Measurements from ENCODE around the gene DDX54. TPM values are rescaled to one million over a fixed set of nuclear protein-coding genes. Genes with fewer than 3 reads are reported as not detected.
"Not testable (repeated sequence)": the region's sequence is repeated elsewhere in the genome, so short reads cannot be mapped to it uniquely, and the experiment has no call there.

The DDX54 gene
- total RNA-seq, 3 donors from 2014 or later, result 46.4 to 60.6 (median 53.2) TPM

GRCh38 chr12:113143959-113144358, 41.3 kb downstream of the DDX54 start:
- H3K9me3 ChIP-seq, result peaks cover 10% of the 10 kb centered on the region
- DNase-seq, result no peak
- H3K4me1 ChIP-seq (ENCODE audit: low read depth), result peaks cover 4% of the 10 kb centered on the region
- TF ChIP-seq, protein P1, sequence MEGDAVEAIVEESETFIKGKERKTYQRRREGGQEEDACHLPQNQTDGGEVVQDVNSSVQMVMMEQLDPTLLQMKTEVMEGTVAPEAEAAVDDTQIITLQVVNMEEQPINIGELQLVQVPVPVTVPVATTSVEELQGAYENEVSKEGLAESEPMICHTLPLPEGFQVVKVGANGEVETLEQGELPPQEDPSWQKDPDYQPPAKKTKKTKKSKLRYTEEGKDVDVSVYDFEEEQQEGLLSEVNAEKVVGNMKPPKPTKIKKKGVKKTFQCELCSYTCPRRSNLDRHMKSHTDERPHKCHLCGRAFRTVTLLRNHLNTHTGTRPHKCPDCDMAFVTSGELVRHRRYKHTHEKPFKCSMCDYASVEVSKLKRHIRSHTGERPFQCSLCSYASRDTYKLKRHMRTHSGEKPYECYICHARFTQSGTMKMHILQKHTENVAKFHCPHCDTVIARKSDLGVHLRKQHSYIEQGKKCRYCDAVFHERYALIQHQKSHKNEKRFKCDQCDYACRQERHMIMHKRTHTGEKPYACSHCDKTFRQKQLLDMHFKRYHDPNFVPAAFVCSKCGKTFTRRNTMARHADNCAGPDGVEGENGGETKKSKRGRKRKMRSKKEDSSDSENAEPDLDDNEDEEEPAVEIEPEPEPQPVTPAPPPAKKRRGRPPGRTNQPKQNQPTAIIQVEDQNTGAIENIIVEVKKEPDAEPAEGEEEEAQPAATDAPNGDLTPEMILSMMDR (IDR thresholded peaks at IDR 0.05), result no peak
- ATAC-seq, result no peak
- intact Hi-C loops (cut with DNase I, micrococcal nuclease), result no loop called here
- H3K36me3 ChIP-seq (ENCODE audit: low read depth), result no peaks in the 10 kb centered on the region
- H3K4me3 ChIP-seq, result no peak overlapping the region

- no peaks in the 10 kb centered on the region for H3K36me3 ChIP-seq (ENCODE audit: low read depth)
- peaks cover 4% of the 10 kb centered on the region for H3K4me1 ChIP-seq (ENCODE audit: low read depth)
- no peak for DNase-seq
- intact Hi-C loops (cut with DNase I, micrococcal nuclease), result no loop called here
- TF ChIP-seq, protein P1 (IDR thresholded peaks at IDR 0.05), result no peak
- H3K9me3 ChIP-seq, result peaks cover 10% of the 10 kb centered on the region
- ATAC-seq, result peak; percentile 27
- H3K4me3 ChIP-seq, result no peak overlapping the region
Observed at GRCh38 chr12:113142886-113143332, 42.4 kb downstream of the DDX54 start.

- DNase-seq, result peak; percentile 69 to 79 (median 77)
- TF ChIP-seq, protein P1 (IDR thresholded peaks at IDR 0.05), result no peak
- Histone ChIP-seq H3K4me3 (no peak overlapping the region), H3K36me3 (ENCODE audit: low read depth) (no peaks in the 10 kb centered on the region), H3K9me3 (peaks cover 6% of the 10 kb centered on the region), H3K4me1 (ENCODE audit: low read depth) (peaks cover 4% of the 10 kb centered on the region)
- intact Hi-C loops (cut with DNase I, micrococcal nuclease), result no loop called here
- ATAC-seq, result peak; percentile 86
Observed at GRCh38 chr12:113142173-113142885, 42.9 kb downstream of the DDX54 start.

GRCh38 chr12:113141716-113142115, 43.6 kb downstream of the DDX54 start:
- ATAC-seq; H3K36me3 ChIP-seq (ENCODE audit: low read depth); DNase-seq; intact Hi-C loops (cut with DNase I, micrococcal nuclease); H3K4me1 ChIP-seq (ENCODE audit: low read depth); H3K9me3 ChIP-seq; H3K4me3 ChIP-seq: not testable (repeated sequence)

GRCh38 chr12:113140706-113141105, 44.6 kb downstream of the DDX54 start:
- no peak for ATAC-seq
- Histone ChIP-seq H3K4me1 (ENCODE audit: low read depth) (peaks cover 13% of the 10 kb centered on the region), H3K36me3 (ENCODE audit: low read depth) (no peaks in the 10 kb centered on the region), H3K9me3 (no peaks in the 10 kb centered on the region), H3K4me3 (no peak overlapping the region)
- DNase-seq, result no peak
- intact Hi-C loops (cut with DNase I, micrococcal nuclease), result no loop called here
- TF ChIP-seq, protein P1 (IDR thresholded peaks at IDR 0.05), result no peak

DNA sequence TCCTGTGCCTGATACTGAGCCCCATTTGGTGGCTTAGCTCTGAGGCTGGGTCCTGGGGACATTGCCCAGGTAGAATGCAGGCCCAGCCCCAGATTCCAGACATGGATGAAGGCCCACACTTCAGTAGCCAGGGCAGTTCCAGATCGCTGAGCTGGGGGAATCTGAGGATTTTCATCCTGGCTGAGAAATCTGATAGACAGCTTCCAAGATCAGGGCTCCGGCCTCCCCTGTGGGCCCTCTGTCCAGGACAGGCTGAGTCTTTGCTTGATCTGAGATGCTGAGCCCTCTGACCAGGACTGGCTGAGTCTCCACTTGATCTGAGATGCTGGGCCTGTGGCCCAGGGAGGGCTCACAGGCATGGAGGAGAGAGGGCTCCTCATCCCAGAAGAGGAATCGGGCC, 46.5 kb downstream of the DDX54 start:
- no peak for DNase-seq
- intact Hi-C loops (cut with DNase I, micrococcal nuclease), result no loop called here
- Histone ChIP-seq H3K9me3 (no peaks in the 10 kb centered on the region), H3K4me3 (no peak overlapping the region), H3K36me3 (ENCODE audit: low read depth) (no peaks in the 10 kb centered on the region), H3K4me1 (ENCODE audit: low read depth) (peaks cover 19% of the 10 kb centered on the region)
- TF ChIP-seq, protein P1 (IDR thresholded peaks at IDR 0.05), result no peak
- ATAC-seq, result no peak
